KOPT-K1 (cell line): ENCODE measurements around the gene TRAPPC3.

Experiments used
- H3K27ac ChIP-seq: fragments of 200-600 bp; sonication (generic); 2 replicates; pipeline ENCODE4 v1.5.1; 2016; ENCODE audit warnings: antibody characterized with exemption, mild to moderate bottlenecking, low read depth, low read length; ENCODE audit not compliant: poor library complexity, severe bottlenecking
- H3K36me3 ChIP-seq: fragments of 200-600 bp; sonication (generic); 2 replicates; pipeline ENCODE4 v1.5.1; 2017; ENCODE audit warnings: antibody characterized with exemption, mild to moderate bottlenecking, low read length, moderate library complexity; ENCODE audit not compliant: insufficient read depth
- H3K9me3 ChIP-seq: fragments of 200-600 bp; sonication (generic); 2 replicates; pipeline ENCODE4 v1.5.1; 2017; ENCODE audit warnings: antibody characterized with exemption, low read length, mild to moderate bottlenecking; ENCODE audit not compliant: insufficient read depth, poor library complexity, severe bottlenecking

TRAPPC3 gene

GRCh38 chr1:36172017-36172747 is 22.9 kb upstream of the TRAPPC3 start:
- no peak overlapping the region for H3K27ac ChIP-seq
- no peaks in the 10 kb centered on the region for H3K9me3 ChIP-seq
- peaks cover 94% of the 10 kb centered on the region for H3K36me3 ChIP-seq

- Histone ChIP-seq H3K27ac (no peak overlapping the region), H3K36me3 (peaks cover 89% of the 10 kb centered on the region), H3K9me3 (no peaks in the 10 kb centered on the region)
Measured at GRCh38 chr1:36170643-36171412, 21.5 kb upstream of the TRAPPC3 start.

- no peaks in the 10 kb centered on the region for H3K9me3 ChIP-seq
- H3K36me3 ChIP-seq: peaks cover 77% of the 10 kb centered on the region
- no peak overlapping the region for H3K27ac ChIP-seq
Measured at GRCh38 chr1:36168514-36168913, 19.2 kb upstream of the TRAPPC3 start.

- H3K9me3 ChIP-seq: no peaks in the 10 kb centered on the region
- H3K36me3 ChIP-seq: peaks cover 73% of the 10 kb centered on the region
- no peak overlapping the region for H3K27ac ChIP-seq
Measured at GRCh38 chr1:36166938-36167905, 17.9 kb upstream of the TRAPPC3 start.

- H3K27ac ChIP-seq: no peak overlapping the region
- H3K9me3 ChIP-seq: no peaks in the 10 kb centered on the region
- peaks cover 65% of the 10 kb centered on the region for H3K36me3 ChIP-seq
Measured at GRCh38 chr1:36166136-36166535, 16.9 kb upstream of the TRAPPC3 start.

- Histone ChIP-seq H3K9me3 (no peaks in the 10 kb centered on the region), H3K27ac (no peak overlapping the region), H3K36me3 (peaks cover 55% of the 10 kb centered on the region)
Measured at GRCh38 chr1:36165145-36165544, 15.9 kb upstream of the TRAPPC3 start.

- Histone ChIP-seq H3K27ac (no peak overlapping the region), H3K36me3 (peaks cover 54% of the 10 kb centered on the region), H3K9me3 (no peaks in the 10 kb centered on the region)
Measured at GRCh38 chr1:36164361-36164760, 15.1 kb upstream of the TRAPPC3 start.

GRCh38 chr1:36163426-36163825 is 14.1 kb upstream of the TRAPPC3 start:
- H3K27ac ChIP-seq: no peak overlapping the region
- H3K36me3 ChIP-seq: peaks cover 49% of the 10 kb centered on the region
- no peaks in the 10 kb centered on the region for H3K9me3 ChIP-seq

- Histone ChIP-seq H3K9me3 (no peaks in the 10 kb centered on the region), H3K36me3 (peaks cover 42% of the 10 kb centered on the region), H3K27ac (peak overlapping the region; percentile 87)
Measured at GRCh38 chr1:36162680-36163239, 13.5 kb upstream of the TRAPPC3 start.

GRCh38 chr1:36161641-36162531 is 12.6 kb upstream of the TRAPPC3 start:
- Histone ChIP-seq H3K27ac (peak overlapping the region; percentile 87), H3K9me3 (no peaks in the 10 kb centered on the region), H3K36me3 (peaks cover 33% of the 10 kb centered on the region)

GRCh38 chr1:36160949-36161485 is 11.7 kb upstream of the TRAPPC3 start:
- Histone ChIP-seq H3K27ac (peak overlapping the region; percentile 87), H3K9me3 (no peaks in the 10 kb centered on the region), H3K36me3 (peaks cover 29% of the 10 kb centered on the region; the same call in 1 of the 2 replicates)

GRCh38 chr1:36160388-36160948 is 11.2 kb upstream of the TRAPPC3 start:
- Histone ChIP-seq H3K9me3 (no peaks in the 10 kb centered on the region), H3K27ac (peak overlapping the region; percentile 87), H3K36me3 (peaks cover 29% of the 10 kb centered on the region; the same call in 1 of the 2 replicates)

GRCh38 chr1:36159614-36160387 is 10.5 kb upstream of the TRAPPC3 start:
- Histone ChIP-seq H3K27ac (peak overlapping the region; percentile 87), H3K9me3 (no peaks in the 10 kb centered on the region), H3K36me3 (peaks cover 29% of the 10 kb centered on the region; the same call in 1 of the 2 replicates)
